Cardiac muscle cell (in vitro differentiated cells and primary cell): ENCODE measurements around the gene HORMAD2. TPM values are rescaled to one million over a fixed set of nuclear protein-coding genes. Genes with fewer than 3 reads are reported as not detected.
A peak's percentile ranks its signal among the peaks of the same experiment; 100 is the strongest.

Experiments
- DNase-seq, 2 donors: peaks; one replicate each; pipeline versions ENCODE4 v3.0.0 to v3.0.0-alpha.2; 2010 to 2017; ENCODE audit warnings: low read depth in 1 of 2, low spot score in 1 of 2
- H3K27ac ChIP-seq: fragments of 200-600 bp; sonication (generic); 2 replicates; pipeline ENCODE4 v1.5.1; 2016
- H3K27me3 ChIP-seq: fragments of 200-600 bp; sonication (generic); 2 replicates; pipeline ENCODE4 v1.6.0; 2016; ENCODE audit warnings: control low read depth
- H3K36me3 ChIP-seq: fragments of 200-600 bp; sonication (generic); 2 replicates; pipeline ENCODE4 v1.5.1; 2016; ENCODE audit warnings: control low read depth
- H3K4me1 ChIP-seq: fragments of 200-600 bp; sonication (generic); 2 replicates; pipeline ENCODE4 v1.8.1; 2017; ENCODE audit warnings: low read depth, mild to moderate bottlenecking, mixed run types
- H3K4me3 ChIP-seq: fragments of 200-600 bp; sonication (generic); 2 replicates; pipeline ENCODE4 v1.5.1; 2016; ENCODE audit warnings: mild to moderate bottlenecking
- H3K9me3 ChIP-seq: fragments of 200-600 bp; sonication (generic); 2 replicates; pipeline ENCODE4 v1.5.1; 2017; ENCODE audit warnings: low read depth, mild to moderate bottlenecking, control low read depth
- CTCF ChIP-seq: IDR thresholded peaks from 2 replicates; pipeline ENCODE4 v1.5.1; 2012; ENCODE audit warnings: low read depth, mild to moderate bottlenecking, low read length
- polyA plus RNA-seq: library from polyadenylated mRNA; unstranded; fragments of >200 nt; fragmentation: Nextera tagmentation; extraction: Ambion mirVana; gene quantifications from 2 replicates; pipeline ENCODE4 v1.2.1, GENCODE V29; 2016
- total RNA-seq: library from RNA; depleted of rRNA; stranded (reverse); fragments of >200 nt; gene quantifications from 2 replicates; pipeline ENCODE4 v1.2.3, GENCODE V29; 2016

Gene HORMAD2
- total and polyA plus RNA-seq, 2 experiments from 2014 or later, result not detected

DNA sequence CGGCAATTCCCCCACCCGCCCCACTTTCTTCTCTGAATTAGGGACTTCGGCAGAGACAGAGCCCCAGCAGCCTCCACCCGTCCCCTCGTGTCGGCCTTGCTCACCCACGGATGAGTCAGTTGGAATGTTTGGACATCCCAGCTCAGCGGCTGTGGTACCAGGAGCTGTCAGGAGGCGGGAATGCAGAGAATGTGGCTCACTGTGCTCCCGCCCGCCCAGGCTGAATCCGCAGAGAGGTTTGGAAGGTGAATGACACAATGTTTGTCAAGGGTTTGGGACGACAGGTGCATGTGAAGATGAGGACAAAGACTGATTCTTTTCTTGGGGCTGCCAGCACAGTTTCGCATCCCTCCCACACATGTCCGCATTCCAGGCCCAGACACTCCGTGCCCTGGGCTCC lies 126.7 kb downstream of the HORMAD2 start:
- DNase-seq, result peak; percentile 43 to 94
- H3K36me3 ChIP-seq, result no peaks in the 10 kb centered on the region
- no peaks in the 10 kb centered on the region for H3K9me3 ChIP-seq
- H3K27ac ChIP-seq, result no peak overlapping the region
- no peak for TF ChIP-seq CTCF
- H3K27me3 ChIP-seq, result no peaks in the 10 kb centered on the region
- peaks cover 8% of the 10 kb centered on the region for H3K4me1 ChIP-seq
- no peak overlapping the region for H3K4me3 ChIP-seq

GRCh38 chr22:30208631-30209603 lies 128.7 kb downstream of the HORMAD2 start:
- Histone ChIP-seq H3K4me1 (peaks cover 6% of the 10 kb centered on the region), H3K36me3 (no peaks in the 10 kb centered on the region), H3K27ac (no peak overlapping the region), H3K27me3 (no peaks in the 10 kb centered on the region), H3K9me3 (no peaks in the 10 kb centered on the region), H3K4me3 (no peak overlapping the region)
- DNase-seq, result peak in 1 of 2 donors; percentile 96
- no peak for TF ChIP-seq CTCF

DNA sequence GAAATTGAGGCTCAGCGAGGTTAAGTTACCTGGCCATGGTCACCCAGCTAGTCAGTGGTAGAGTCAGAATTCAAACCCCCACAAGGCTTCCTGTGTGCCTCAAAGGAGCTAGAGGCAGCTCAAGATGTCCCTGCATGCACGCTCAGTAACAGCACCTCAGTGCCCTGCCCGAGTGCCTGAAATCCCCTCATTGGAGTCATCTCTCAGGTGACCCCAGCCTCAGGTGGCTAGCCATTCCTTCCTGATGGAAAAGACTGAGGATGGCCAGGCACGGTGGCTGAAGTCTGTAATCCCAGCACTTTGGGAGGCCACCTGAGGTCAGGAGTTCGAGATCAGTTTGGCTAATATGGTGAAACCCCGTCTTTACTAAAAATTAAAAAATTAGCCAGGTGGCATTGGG lies 129.4 kb downstream of the HORMAD2 start:
- H3K36me3 ChIP-seq, result no peaks in the 10 kb centered on the region
- no peaks in the 10 kb centered on the region for H3K9me3 ChIP-seq
- no peaks in the 10 kb centered on the region for H3K27me3 ChIP-seq
- no peak for TF ChIP-seq CTCF
- no peak overlapping the region for H3K27ac ChIP-seq
- H3K4me1 ChIP-seq, result peaks cover 6% of the 10 kb centered on the region
- no peak overlapping the region for H3K4me3 ChIP-seq
- DNase-seq, result no peak

- peaks cover 6% of the 10 kb centered on the region for H3K4me1 ChIP-seq
- H3K9me3 ChIP-seq, result no peaks in the 10 kb centered on the region
- H3K27me3 ChIP-seq, result no peaks in the 10 kb centered on the region
- H3K4me3 ChIP-seq, result no peak overlapping the region
- no peaks in the 10 kb centered on the region for H3K36me3 ChIP-seq
- DNase-seq, result peak in 1 of 2 donors; percentile 84
- H3K27ac ChIP-seq, result no peak overlapping the region
- TF ChIP-seq CTCF, result no peak
Measured at GRCh38 chr22:30210235-30210909, 130.1 kb downstream of the HORMAD2 start.

GRCh38 chr22:30211124-30211820 lies 131.0 kb downstream of the HORMAD2 start:
- no peak overlapping the region for H3K27ac ChIP-seq
- no peak for DNase-seq

More at GRCh38 chr22:30211124-30211820, 131.0 kb downstream of the HORMAD2 start:
- H3K36me3 ChIP-seq, result no peaks in the 10 kb centered on the region
- no peaks in the 10 kb centered on the region for H3K27me3 ChIP-seq
- peaks cover 6% of the 10 kb centered on the region for H3K4me1 ChIP-seq
- no peaks in the 10 kb centered on the region for H3K9me3 ChIP-seq
- H3K4me3 ChIP-seq, result no peak overlapping the region
- TF ChIP-seq CTCF, result no peak
